SIG-M5 (cell line): ENCODE results near the gene BRD3.

Experiments
- DNase-seq: peaks from one replicate; lab custom pipeline; 2025; lab: John Stamatoyannopoulos, UW

BRD3 gene

GRCh38 chr9:134066913-134067851 is 644 bp downstream of the BRD3 start:
- no peak for DNase-seq

DNA sequence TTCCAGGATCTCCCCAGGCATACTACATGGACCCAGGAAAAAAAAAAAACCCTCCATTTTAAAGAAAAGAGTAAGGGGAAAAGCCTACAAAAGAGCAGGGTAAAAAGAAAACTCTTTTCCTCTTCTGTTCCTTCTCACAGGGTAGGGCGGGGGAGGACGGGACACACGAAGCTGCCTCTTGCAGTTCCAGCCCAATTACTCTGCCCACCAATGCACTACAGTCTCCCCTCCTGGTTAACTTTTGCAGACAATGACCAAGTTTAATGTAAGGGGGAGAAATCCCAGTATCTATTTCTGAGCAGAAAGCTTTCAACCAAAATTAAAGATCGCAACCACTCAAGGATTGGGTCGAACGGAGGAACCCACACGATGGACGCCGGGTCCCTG is 1.3 kb downstream of the BRD3 start:
- no peak for DNase-seq

- DNase-seq: no peak
Observed at GRCh38 chr9:134065612-134066419, 2.0 kb downstream of the BRD3 start.

DNA sequence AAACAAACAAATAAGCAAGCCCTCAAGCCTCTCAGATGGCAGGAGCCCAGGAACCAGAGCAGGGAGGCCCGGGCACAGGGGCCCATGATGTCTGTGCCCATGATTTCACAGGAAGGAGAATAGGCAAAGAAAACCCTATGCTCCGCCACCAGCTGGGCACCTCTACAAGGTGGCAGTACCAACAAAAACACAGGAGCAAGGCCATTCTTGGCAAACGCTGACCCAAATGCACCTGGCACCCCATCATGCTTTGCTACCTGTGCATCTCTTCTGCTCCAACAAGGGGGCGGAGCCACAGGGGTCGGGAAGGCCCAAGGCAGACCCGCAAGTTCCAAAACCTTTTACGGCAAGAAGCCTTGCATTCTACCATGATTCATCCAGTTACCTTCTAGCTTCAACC is 3.1 kb downstream of the BRD3 start:
- DNase-seq: no peak

DNA sequence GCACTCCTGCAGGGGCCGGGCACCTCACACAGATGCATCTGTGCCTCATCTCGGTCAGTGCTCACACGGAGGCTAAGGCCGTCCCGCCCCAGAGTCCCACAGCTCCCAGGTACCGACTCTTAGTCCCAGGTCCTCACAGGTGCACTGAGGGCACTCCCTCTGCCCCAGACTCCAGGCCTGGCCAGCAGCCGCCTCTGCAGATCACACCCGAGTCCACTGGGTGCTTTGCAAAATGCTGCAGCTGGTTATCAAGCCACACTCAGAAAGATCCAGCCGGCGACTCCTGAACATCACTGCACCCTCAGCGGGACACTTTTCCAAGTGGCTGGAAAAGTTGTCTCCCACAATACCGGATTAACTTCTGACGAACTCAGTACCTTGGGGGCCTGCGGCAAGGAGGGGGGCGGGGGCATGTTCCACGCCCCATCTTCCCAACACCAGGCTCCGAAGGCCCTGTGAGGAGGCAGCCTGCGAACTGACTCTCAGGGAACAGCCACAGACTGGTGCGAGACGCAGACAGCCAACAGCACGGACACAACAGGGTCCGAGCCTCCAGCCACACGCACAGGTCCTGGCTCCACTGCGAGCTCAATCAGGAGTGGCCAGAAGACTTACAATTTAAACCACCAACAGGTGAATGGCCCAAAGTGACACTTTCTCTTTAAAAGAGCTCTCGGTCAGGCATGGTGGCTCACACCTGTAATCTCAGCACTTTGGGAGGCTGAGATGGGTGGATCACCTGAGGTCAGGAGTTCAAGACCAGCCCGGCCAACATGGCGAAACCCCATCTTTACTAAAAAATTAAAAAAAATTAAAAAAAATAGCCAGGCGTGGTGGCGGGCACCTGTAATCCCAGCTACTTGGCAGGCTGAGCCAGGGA is 4.0 kb downstream of the BRD3 start:
- DNase-seq: no peak

GRCh38 chr9:134063088-134063570 is 4.7 kb downstream of the BRD3 start:
- no peak for DNase-seq

DNA sequence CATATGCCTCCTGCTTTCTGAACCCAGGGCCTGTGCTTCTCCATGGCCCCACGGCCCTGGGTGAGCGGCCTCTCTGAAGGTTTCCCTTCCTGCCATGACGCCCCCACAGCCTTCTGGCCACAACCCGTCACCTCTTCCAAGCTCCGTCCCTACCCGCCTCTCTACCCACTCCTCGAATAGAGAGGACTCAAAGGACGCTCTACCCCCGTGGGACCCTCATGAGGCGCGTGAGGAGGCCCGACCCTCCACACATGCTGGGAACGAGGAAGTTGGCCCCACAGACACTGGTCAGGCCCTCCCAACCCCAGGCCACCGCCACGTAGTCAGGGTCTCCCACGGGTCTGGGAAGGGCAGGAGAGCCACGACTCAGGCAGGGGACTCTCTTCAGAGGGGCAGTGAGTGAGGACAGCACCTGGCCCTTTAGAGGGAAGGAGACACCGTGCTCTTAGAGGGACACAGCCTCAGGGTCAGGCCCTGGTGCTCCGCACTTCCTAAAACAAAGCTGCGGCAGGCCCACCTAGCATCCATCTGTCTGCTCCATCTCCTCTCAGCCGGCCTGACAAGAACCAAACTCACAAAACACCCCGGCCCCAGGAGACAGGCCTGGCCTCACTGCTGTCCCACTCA is 5.3 kb downstream of the BRD3 start:
- DNase-seq: no peak

DNA sequence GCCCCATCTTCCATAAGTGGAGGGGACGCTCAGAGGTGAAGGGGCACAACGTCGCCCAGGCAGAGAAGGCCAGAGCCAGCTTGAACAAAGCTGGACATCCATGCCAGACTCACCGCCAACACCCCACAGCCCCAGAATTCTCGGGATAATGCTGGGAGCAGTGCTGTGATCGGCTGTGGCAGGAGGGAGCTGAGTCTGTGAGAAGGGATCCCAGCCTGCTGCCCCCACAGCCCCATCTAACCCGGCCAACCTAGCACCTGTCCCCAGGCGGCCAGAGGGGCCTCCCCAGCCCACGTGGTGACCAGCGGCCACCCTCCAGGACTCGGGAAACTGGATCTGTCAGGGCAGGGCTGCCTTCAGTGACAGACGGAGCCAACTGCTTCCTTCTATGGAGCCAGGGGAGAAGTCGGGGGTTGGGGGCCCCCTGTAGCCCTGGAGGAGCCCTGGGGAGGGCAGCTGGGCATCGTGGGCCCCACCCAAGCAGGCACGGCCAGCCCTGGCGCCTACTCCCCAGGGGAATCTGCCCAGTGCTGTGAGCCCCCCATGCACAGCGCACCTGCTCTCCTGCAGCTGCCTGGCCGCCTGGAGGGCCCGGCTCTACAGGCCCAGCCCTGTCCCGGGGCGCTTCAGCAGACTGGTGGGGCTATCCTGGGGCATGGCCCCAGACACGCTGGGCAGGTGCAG is 6.0 kb downstream of the BRD3 start:
- DNase-seq: no peak

DNA sequence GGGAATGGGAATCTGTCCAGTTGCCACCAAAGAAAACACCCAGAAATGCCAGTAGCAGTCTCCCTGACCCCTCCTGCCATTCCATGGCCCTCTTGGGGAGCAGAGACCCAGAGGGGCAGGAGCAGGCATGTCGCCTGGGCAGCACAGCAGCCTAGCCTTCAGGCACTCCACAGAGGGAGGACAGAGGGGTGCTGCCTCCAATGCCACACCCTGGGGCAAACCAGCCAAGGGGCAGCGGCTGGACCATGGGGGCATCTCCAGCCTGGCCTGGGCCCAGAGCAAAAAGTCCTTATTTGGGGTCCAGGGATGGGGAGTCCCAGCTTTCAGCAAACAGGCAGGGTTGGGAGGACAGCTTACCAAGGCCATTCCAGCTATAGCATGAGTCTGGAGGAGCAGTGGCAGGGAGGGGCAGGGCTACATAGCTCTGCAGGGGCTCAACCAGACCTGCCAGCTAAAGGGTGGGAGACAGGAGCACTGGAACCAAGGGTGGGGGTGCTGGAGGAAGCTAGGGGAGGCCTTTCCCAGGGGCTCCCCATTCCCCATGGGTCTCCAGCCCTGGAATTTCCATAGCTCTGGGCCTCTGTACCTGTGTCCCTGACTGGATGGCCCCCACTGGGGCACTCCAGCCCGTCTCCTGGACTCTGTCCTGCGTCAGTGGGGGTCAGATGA is 6.7 kb downstream of the BRD3 start:
- DNase-seq: no peak

- no peak for DNase-seq
Observed at GRCh38 chr9:134060546-134060945, 7.3 kb downstream of the BRD3 start.

GRCh38 chr9:134059661-134060395 is 8.0 kb downstream of the BRD3 start:
- peak; percentile 59 for DNase-seq

DNA sequence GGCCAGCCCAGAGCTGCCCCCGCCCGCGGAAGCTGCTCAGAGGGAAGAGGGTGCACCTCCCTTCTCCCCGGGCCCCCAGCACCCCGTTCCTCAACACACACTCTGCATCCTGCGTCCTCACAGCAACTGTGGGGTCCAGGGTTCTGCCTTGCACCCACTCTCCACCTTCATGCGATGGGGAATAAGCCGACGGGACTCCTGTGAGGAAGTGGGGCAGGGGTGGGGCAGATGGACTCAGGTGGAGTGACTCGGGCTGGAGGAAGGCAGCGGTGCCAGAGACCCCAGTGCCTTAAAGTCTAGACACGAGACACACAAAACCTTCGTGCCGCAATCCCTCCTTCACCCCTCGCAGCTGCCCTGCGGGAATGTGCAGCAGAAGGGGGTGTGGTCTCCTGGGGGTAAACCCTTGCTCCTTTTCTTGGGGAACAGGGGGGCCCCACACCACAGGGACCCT is 8.6 kb downstream of the BRD3 start:
- DNase-seq: no peak

GRCh38 chr9:134058716-134059115 is 9.1 kb downstream of the BRD3 start:
- DNase-seq: no peak

- no peak for DNase-seq
Observed at GRCh38 chr9:134057751-134058701, 9.8 kb downstream of the BRD3 start.

- DNase-seq: no peak
Observed at GRCh38 chr9:134057307-134057657, 10.5 kb downstream of the BRD3 start.

DNA sequence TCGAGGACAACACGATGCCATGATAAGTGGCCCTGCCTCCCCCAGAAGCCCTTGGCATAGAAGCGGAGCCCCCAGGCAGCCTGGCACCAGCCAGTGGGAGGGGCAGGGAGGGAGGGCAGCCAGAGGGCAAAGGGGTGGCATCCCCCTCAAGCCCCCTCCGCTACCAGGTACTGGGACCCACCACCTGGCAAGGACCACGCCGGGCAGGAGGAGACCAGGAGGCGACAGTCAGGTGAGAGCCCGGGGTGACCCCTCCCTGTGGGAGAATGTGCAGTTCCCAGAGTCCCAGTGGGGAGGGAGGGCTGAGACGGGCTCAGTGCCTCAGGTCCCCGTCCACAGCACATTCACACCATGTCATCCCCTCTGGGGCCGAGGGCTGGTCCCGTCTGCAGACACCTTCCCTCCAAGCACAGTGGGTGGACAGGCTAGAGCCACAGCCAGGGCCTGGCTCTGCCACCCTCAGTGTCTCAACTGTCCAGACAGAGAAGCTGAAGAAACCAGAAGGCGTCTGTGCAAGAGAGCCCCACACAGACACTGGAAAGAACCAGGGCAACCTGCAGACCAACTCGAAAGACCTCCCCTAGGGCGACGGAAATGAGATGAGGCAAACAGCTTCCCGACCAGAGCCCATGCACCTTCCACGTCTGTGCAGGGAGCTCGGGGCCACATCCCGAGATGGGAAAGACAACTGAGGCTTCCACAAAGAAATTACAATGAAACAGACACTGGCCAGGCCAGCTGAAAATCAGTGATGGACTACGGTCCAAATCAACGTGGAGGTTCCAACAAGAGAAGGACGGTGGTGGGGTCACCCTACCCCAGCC is 11.1 kb downstream of the BRD3 start:
- DNase-seq: no peak

DNA sequence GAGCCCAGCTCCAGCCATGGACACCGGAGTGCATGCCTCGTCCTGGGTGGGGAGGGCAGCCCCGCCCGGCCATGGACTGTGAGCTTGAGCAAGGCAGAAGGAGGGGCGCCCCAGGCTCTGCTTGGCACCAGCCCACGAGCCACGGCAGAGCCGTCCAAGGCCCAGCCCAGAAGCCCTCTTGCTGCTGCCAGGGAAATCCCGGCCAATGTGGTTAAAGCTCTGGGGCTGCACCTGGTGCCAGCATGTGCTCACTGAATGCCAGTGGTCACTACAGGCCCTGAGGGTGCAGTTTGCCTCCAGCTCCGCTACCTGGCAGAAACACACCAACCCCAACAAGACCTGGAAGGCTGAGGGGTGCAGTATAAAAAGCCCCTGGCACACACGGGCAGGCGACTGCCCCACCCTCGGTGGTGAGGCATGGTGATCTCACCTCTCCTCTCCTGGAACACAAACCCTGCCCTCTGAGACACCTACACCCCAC is 11.8 kb downstream of the BRD3 start:
- no peak for DNase-seq
